Adrenal gland (tissue), 5 donors: ENCODE measurements around the gene CBARP.

Experiments
- POLR2A ChIP-seq, 2 donors: fragments of 450-650 bp; IDR thresholded peaks; one replicate each; pipeline ENCODE4 v1.6.1; 2017; ENCODE audit warnings: antibody characterized with exemption in 2 of 2, mild to moderate bottlenecking in 2 of 2, moderate library complexity in 1 of 2
- TF ChIP-seq, protein P1 (sequence below), 6 experiments: fragments of 450-650 bp in 4 of 6; fragments of 200-600 bp in 2 of 6; sonication (generic) in 1 of 6; IDR thresholded peaks; 1 replicate in 5 of 6; 2 replicates in 1 of 6; pipeline versions ENCODE4 v1.5.1 to v1.8.0; 2016 to 2021; ENCODE audit warnings: antibody characterized with exemption in 6 of 6, mild to moderate bottlenecking in 2 of 6, moderate library complexity in 1 of 6
- donor health status: DM: no; HTN: no; CAD: no.

DNA sequence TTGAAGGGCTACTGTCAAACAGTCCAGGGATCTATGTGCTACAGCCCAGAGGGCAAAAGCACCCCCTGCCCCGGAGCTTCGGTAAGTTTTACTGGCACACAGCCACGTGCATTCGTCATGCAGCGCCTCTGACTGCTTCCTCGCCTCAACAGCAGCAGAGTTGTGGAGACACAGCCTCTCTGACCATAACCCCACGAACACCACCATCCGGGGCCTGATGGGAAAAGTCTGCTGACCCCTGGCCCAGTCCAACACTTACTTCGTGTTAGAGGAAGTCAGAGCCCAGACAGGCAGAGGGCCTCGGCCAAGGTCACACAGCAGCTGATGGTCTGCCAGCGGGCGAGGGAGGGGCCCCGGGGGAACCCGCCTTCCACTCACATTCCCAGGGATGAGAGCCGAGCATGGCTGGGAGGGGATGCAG is 5.1 kb downstream of the CBARP start:
- TF ChIP-seq, protein P1, sequence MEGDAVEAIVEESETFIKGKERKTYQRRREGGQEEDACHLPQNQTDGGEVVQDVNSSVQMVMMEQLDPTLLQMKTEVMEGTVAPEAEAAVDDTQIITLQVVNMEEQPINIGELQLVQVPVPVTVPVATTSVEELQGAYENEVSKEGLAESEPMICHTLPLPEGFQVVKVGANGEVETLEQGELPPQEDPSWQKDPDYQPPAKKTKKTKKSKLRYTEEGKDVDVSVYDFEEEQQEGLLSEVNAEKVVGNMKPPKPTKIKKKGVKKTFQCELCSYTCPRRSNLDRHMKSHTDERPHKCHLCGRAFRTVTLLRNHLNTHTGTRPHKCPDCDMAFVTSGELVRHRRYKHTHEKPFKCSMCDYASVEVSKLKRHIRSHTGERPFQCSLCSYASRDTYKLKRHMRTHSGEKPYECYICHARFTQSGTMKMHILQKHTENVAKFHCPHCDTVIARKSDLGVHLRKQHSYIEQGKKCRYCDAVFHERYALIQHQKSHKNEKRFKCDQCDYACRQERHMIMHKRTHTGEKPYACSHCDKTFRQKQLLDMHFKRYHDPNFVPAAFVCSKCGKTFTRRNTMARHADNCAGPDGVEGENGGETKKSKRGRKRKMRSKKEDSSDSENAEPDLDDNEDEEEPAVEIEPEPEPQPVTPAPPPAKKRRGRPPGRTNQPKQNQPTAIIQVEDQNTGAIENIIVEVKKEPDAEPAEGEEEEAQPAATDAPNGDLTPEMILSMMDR (IDR thresholded peaks at IDR 0.05): no peak
- TF ChIP-seq POLR2A (IDR thresholded peaks at IDR 0.05): no peak
